GM18873 (cell line): Measurements from ENCODE around the gene MGAT4A.
"Not testable (repeated sequence)": the region's sequence is repeated elsewhere in the genome, so short reads cannot be mapped to it uniquely, and the experiment has no call there.

Experiments used
- ATAC-seq: cut with Tn5 transposase; IDR thresholded peaks from one replicate; pipeline ENCODE4 v1.9.1; 2021; ENCODE audit warnings: mild to moderate bottlenecking, moderate library complexity, moderate number of reproducible peaks; ENCODE audit not compliant: unreplicated experiment, low FRiP score

MGAT4A gene

DNA sequence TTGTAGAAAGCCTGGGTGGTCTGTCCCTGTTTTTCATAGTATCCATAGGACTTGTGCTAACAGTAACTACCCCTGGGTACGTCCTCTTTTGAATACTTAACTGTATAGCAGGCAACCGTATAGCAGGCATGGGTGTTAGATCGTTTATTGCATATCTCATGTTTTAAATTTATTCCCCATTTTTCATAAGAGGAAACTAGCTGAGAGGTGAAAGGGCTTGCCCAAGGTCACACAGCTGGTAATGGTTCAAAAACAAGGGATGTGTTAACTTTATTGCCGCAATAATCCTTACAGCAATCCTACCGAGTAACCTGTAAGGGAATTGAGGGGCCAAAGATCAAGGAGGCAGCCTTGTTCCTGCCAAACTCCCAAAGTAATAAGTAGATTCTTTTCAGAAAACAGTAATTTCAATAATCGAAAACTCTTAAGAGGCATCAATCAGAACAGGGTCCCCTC lies 990 bp upstream of the MGAT4A start:
- ATAC-seq, result no peak

DNA sequence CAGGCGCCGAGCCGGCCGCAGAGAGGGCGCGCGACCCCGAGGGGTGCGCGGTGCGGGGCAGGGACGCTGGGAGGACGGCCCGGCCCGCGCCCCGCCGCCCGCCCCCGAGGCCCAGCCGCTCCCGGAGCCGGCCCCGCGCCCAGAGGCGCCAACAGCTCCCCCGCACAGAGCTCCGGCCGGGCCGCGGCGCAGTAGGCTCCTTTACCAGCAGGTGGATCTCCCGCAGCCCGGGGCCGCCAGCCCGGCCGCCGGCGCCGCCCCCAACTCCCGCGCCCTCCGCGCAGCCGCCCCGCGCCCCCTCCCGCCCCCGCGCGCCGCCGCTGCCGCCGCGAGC lies 258 bp downstream of the MGAT4A start:
- ATAC-seq, result peak; percentile 22

DNA sequence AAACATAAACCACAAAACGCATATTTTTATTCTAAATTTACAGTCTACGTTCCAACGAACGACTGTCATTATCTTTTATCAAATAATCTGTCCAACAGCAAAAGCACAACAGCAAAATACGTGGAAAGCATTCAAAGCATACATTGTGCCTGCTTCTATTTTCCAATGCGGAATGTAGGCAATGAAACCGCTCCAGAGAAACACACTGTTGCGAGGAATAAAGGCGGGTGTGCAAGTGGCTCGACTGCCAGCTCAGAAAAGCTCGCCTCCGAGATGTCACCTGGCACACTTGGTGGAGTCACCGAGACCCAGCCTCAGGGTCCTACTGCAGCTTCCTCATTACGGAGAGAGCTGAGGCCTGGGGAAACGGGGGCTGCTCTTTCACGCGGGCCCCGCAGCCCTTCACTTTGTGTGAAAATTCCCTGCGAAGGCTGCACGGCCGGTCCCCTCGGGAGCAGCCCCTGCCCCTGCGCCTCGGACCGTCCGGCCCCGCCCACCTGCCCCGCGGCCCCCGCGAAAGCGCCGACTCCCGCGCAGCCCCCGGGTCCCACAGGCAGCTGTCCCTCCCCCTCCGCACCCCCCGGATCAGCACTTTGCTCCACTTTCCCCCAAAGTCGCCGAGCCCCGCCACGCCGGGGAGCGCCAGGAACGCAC lies 752 bp downstream of the MGAT4A start:
- ATAC-seq, result no peak

DNA sequence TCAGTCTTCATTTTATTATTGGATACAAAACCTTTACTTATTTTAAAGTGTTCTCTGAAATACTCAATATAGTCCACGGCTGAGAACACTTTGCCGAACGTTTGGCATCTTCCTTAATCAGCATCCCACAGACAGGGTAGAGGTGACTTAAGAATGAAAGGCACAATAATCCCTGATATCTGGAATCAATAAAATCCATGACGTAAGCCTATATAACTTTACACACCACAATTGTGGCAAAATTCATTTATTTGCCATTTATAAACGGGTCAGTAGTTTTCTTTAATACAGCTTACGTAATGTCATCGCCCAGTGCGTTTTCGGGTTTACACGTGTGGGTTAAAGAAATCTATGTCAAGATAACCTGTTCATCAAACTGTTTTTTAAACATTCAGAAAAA lies 1.3 kb downstream of the MGAT4A start:
- no peak for ATAC-seq

DNA sequence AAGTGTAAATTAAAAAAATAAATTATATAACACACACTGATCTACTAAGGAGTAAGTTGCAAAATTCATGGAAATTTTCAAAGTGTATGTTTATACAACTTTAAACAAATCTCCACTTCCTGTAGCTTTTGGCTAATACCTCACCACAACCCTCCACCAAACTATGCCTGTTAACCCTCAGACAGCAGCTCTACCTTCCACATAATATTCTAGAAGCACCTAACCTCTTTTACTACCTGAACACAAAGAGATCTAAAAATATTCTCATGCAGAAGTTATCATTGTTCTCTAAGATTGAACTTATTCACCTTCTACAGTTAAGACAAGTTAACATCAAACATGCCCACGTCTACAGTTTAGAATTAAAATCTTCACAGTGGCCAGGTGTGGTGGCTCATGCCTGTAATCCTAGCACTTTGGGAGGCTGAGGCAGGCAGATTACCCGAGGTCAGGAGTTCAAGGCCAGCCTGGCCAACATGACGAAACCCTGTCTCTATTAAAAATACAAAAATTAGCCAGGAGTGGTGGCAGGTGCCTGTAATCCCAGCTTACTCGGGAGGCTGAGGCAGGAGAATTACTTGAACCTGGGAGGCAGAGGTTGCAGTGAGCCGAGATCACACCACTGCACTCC lies 2.7 kb downstream of the MGAT4A start:
- ATAC-seq, result not testable (repeated sequence)

DNA sequence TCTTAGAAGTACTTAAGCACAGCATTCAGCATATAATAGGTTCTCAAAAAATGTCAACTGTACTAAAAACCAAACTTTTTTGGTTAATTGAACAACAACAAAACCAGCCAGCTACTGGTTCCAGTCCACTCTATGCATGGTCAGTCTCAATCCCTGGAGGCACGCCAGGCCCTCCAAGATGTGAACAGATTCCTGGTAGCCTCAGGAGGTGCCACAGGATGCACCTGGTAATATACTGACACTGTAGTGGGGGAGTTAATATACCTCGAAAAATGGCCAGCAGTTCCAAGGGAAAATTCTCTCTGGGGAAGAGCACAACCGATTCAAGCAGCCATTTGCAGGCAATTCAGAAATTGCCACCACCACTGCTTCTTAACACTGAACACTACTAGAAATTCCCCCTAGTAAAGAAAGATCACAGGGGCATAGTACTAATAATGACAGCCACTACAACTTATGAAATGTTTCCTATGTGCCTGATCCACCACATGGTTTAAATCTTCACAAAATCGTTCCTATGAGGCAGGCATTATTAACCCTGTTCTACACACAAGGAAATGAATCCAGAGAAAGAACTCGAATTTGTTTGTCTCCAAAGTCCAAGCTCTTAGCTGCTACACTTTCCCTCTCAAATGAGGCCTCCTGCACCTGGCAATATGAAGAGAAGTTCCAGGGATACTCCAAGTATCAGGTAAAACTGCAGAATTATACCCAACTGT lies 3.4 kb downstream of the MGAT4A start:
- ATAC-seq, result no peak

DNA sequence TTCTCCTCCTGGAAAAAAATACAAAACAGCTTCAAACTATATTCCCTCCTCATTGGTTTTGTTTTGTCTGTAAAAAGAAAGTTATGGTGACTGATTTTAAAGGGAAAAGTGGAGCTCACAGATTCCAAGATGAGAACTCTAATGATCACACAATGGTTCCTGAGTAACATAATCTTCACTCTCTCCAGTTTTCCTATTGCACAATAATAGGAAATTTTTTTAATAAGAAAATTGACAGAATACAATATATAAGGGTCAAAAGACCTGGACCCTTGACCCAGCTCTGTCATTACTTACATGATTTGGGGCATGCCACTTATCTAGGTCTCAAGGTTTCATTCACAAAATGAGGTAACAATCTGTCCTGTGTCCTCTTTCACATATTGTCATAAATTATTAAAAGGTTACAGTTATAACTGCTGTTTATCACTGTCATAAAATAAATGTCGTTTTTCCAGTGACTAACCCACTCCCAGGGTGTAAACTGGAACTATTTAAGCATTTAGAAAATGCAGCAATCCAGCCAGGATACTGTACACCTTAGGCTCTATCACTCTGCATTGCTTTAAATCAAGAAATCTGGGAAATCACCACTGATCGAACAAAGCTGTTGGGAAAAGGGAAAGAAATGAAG lies 4.1 kb downstream of the MGAT4A start:
- no peak for ATAC-seq

DNA sequence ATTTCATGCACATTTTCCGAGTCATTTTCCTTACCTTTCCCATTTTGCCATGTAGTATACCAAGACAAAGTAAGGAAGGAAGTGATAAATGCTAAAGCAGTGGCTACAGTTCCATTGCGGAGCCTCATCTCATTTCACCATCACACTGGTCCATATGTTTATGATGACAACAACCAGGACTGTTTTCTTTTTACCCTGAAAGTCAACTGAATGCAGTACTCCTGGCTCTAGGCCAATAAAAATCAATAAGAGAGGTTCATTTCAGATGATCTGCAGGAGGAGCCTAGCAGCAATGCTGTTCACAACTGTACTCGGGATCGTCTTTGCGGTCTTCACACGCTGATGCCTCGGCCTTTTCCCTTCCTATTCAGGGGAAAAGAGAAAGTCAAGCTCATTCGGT lies 4.7 kb downstream of the MGAT4A start:
- ATAC-seq, result no peak

DNA sequence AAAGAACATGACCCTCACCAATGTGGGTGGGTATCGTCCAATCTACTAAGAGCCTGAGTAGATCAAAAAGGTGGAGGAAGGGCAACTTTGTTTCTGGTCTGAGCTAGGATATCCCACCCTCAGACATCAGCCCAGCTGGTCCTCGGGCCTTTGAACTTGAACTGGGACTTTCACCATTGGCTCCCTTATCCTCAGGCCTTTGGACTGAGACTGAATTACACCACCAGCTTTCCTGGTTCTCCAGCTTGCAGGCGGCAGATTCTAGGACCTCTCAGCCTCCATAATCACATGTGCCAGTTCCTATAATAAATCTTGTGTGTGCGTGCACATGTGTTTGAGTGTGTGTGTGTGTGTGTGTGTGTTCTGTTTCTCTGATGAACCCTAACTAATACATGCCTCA lies 10.6 kb downstream of the MGAT4A start:
- no peak for ATAC-seq

DNA sequence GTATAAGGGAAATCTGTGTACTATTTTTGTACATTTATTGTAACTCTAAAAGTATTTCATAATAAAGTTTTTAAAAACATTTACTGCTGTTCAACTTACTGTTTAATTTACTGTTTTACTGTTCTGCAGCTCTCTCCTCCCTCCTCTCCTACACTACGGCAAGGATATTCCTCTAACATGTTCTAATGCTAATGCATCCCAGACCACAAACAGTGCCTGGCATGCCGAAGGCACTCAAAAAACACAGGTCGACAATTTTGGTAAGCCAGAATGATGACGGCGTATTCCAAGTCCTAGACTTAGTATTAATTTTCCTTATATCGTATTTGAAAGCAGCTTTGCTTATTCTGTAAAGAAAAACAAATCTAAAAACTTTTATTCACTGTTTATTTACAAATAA lies 13.3 kb downstream of the MGAT4A start:
- ATAC-seq, result no peak

DNA sequence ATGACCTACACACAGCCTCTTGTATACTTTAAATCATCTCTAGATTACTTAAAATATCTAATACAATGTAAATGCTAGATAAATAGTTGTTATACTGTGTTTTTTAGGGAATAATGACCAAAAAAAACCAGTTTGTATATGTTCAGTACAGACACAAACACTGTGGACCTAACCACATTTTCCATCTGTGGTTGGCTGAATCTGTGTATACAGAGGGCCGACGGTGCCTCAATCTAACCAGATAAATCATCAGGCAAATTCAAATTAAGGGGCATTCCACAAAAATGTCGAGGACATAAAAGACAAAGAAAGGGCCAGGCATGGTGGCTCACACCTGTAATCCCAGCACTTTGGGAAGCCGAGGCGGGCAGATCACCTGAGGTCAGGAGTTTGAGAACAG lies 14.1 kb downstream of the MGAT4A start:
- ATAC-seq, result no peak

DNA sequence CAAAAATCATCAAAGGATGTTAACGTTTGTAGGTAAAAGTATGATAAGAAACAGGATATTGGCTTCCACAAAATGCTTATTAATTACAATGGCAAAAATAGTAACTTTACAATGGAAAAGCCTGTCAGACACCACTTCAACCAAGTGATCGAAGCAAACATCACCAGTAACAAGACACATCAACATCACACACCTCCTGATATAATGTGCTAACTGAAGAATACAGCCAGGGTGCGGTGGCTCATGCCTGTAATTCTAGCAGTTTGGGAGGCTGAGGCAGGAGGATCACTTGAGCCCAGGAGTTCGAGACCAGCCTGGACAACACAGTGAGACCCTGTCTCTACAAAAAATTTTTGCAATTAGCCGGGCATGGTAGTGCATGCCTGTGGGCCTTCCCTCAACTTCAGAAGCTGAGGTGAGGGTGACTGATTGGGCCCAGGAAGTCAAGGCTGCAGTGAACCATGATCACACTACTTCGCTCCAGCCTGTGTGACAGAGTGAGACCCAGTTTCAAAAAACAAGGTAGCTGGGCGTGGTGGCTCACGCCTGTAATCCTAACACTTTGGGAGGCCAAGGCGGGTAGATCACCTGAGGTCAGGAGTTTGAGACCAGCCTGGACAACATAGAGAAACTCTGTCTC lies 15.0 kb downstream of the MGAT4A start:
- no peak for ATAC-seq

DNA sequence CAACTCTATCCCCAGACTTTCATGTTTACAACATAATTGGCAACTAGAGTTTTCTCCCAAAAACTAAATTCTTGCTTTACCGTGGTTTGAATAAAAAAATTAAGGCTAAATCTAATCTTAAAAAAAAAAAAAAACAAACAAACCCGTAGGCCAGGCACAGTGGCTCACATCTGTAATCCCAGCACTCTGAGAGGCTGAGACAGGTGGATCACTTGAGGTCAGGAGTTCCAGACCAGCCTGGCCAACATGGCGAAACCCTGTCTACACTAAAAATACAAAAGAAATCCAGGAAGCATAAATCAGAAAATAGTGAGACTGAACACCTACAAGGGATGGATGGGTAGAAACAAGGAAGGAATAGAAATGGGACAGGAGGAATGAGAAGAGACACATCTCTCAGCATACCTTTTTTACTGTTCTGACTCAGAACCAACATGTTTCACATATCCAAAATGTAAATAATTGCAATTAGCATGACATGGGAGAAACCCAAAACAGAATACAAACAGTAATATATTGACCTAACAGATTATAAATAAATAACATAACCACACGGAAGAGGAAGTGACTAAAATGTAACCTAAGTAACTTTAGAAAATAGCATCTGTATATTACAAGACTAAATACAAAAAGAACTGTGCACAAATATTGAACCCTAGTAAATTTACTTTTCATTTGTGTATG lies 17.5 kb downstream of the MGAT4A start:
- peak; percentile 65 for ATAC-seq

DNA sequence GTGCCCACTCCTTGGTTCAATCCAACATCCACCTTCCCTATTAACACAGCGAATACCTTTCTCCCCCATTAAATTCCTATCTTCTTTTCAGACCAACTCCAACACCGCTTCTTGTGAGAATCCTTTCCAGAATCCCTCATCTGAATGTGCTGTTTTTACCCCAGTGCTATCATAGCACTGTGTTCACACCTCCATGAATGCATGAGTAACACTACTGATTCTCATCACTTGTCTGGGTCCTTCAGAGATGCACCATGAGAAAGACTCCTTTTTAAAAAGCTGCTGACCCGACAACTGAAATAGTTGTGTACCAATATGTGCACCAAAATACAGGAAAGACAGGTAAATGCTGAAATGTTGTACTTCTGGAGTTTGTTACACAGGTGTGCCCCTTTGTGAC lies 18.8 kb downstream of the MGAT4A start:
- ATAC-seq, result no peak

DNA sequence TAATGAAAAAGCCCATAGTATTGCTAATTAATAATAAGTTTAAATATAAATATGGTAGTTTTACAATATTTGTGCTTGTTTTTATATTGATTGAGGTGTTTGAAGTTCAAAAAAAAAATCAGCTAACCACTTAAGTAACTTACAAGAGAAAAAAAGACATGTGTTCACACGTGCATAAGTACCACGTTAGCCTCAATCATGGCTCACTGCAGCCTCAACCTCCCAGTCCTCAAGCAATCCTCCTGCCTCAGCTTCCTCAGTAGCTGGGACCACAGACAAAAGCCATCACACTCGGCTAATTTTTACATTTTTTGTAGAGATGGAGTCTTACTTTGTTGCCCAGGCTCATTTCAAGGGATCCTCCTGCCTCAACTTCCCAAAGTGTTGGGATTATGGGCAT lies 19.4 kb downstream of the MGAT4A start:
- ATAC-seq, result no peak

DNA sequence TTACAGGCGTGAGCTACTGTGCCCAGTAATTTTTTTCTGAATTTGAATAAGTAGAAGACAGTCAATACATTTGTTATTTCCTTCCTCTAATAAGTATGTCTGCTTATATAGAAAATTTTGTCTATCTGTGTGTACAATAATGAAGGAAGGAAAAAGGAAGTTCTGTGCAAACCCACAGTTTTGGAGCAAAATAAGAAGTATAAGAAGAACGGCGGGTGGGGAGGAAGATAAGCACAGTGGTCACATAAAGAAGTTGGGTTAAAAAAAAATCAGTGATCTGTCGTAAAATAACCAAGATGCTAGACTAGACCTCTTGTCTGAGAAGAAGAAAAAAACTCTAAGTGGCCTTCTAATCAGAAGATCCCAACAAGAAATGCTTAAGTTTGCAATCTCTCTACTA lies 20.2 kb downstream of the MGAT4A start:
- ATAC-seq, result no peak

DNA sequence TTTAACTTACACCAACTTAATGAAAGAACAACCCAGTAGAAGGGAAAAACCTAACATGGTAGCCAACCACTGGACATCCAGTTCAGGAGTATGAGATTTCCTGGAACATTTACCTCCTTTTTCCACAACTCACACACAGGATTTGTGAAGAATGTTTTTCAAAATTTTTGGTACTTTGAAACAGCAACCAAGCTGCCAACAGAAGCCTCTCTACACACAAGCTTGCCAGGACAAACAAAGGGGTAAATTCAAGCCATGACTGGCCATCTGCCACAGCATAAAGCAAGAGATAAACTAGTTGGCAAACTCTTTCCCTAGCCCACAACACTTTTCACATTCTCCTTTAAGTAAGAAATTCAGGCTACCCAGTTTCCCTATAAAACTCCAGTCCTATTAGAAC lies 21.4 kb downstream of the MGAT4A start:
- ATAC-seq, result no peak

DNA sequence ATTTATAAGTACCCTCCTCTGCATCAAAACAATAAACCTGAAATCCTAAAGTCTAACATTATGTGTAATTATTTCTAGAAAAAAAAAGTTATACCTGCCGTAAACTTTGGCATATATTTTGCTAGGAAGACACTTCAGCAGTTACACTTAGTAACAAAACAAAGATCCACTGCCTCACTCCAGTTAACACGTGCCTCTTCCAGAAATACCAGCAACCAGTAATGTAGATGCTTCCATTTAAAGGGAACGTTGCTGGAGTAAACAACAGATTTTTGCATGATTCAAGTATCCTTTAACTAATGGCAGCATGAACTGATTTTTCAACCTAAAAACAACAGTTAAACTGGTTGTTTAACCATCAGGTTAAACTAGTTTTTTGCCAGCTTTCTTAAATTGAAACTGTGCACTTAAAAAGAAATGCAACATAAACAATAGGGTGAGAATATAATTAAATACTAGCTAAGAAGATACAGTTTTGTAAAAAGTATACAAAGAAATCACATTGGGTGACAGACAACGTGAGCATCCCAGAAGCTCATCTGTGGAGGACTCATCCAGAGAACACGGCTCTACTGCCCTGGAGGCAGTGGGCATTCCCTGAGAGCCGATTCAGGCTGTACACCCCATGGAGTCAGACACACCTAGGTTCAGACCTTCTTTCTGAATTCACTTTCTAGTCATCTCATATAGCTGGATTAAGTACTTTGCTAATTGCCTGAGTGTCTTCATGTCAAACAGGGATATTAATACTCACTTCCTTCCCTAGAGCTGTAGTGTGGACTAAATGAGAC lies 22.3 kb downstream of the MGAT4A start:
- ATAC-seq, result no peak

DNA sequence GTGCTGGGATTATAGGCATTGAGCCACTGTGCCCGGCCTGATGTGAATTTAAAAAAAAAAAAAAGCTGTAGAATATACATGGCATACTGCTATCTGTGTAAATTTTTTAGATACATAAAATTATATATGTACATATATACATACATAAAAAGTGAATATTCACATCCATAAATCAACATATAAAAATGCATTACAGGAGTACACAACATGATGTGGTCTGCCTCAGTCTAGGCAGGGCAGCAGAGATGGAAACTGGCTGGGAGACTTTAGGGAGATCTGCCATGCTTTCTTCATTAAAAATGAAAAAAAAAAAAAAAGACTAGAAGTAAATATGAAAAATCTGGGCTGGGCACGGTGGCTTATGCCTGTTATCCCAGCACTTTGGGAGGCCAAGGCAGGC lies 24.3 kb downstream of the MGAT4A start:
- ATAC-seq, result no peak

DNA sequence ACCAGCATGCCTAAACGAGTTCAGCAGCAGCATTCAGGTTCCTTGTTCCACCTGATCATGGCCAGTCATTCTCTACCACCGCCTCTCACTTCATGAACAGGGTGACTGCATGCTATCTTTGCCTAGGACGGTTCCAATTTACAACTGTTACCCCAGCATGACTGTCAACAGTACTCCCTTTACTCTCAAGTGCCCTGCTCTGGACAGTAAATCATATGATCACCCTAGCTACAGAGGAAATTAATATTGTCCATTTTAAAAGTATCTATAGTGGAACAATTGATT lies 25.7 kb downstream of the MGAT4A start:
- ATAC-seq, result no peak
